GM12878 (cell line): Measurements from ENCODE around the gene MGLL. TPM values are rescaled to one million over a fixed set of nuclear protein-coding genes. Genes with fewer than 3 reads are reported as not detected.

Source experiments
- BACH1 ChIP-seq: fragments of 450-650 bp; IDR thresholded peaks from 2 replicates; pipeline ENCODE4 v1.6.1; 2017; ENCODE audit warnings: mild to moderate bottlenecking, borderline replicate concordance
- BHLHE40 ChIP-seq, 2 experiments: fragments of 450-650 bp in 1 of 2; IDR thresholded peaks; 2 replicates each; pipeline ENCODE4 v1.6.1; 2011 to 2017; ENCODE audit warnings: low read depth in 2 of 2, borderline replicate concordance in 1 of 2, improper control_type of control experiment in 1 of 2, low read length in 1 of 2, mild to moderate bottlenecking in 1 of 2
- E2F4 ChIP-seq: IDR thresholded peaks from 2 replicates; pipeline ENCODE4 v1.6.1; 2012; ENCODE audit warnings: low read depth, low read length, improper control_type of control experiment
- EGR1 ChIP-seq, 2 experiments: IDR thresholded peaks; 1 replicate in 1 of 2; 2 replicates in 1 of 2; pipeline ENCODE4 v1.6.1; 2011 to 2012; ENCODE audit warnings: low read depth in 2 of 2, low read length in 2 of 2, borderline replicate concordance in 1 of 2, mild to moderate bottlenecking in 1 of 2, moderate library complexity in 1 of 2
- FOXK2 ChIP-seq: fragments of 450-650 bp; IDR thresholded peaks from 2 replicates; pipeline ENCODE4 v1.6.1; 2017; ENCODE audit warnings: mild to moderate bottlenecking, moderate library complexity
- HCFC1 ChIP-seq: fragments of 150-350 bp; IDR thresholded peaks from 2 replicates; pipeline ENCODE4 v1.6.1; 2014; ENCODE audit warnings: low read length
- KLF5 ChIP-seq: fragments of 450-650 bp; IDR thresholded peaks from 2 replicates; pipeline ENCODE4 v1.6.1; 2014; ENCODE audit warnings: mild to moderate bottlenecking; ENCODE audit not compliant: partially characterized antibody
- MAX ChIP-seq: IDR thresholded peaks from 2 replicates; pipeline ENCODE4 v1.6.1; 2012; ENCODE audit warnings: low read depth, low read length, improper control_type of control experiment
- MTA3 ChIP-seq: IDR thresholded peaks from 2 replicates; pipeline ENCODE4 v1.6.1; 2012; ENCODE audit warnings: low read length, inconsistent platforms, borderline replicate concordance
- PAX5 ChIP-seq: IDR thresholded peaks from 2 replicates; pipeline ENCODE4 v1.6.1; 2011; ENCODE audit warnings: low read depth, low read length, borderline replicate concordance
- PML ChIP-seq: IDR thresholded peaks from 2 replicates; pipeline ENCODE4 v1.6.1; 2012; ENCODE audit warnings: low read length, inconsistent platforms
- SKIL ChIP-seq: fragments of 450-650 bp; IDR thresholded peaks from 2 replicates; pipeline ENCODE4 v1.6.1; 2017; ENCODE audit warnings: mild to moderate bottlenecking, low read depth, inconsistent platforms; ENCODE audit not compliant: poor library complexity, severe bottlenecking
- SMC3 ChIP-seq: IDR thresholded peaks from 2 replicates; pipeline ENCODE4 v1.6.1; 2011; ENCODE audit warnings: low read length, improper control_type of control experiment, borderline replicate concordance
- SP1 ChIP-seq: IDR thresholded peaks from one replicate; pipeline ENCODE4 v1.6.1; 2011; ENCODE audit warnings: low read depth, low read length
- SREBF1 ChIP-seq: IDR thresholded peaks from 2 replicates; pipeline ENCODE4 v1.6.1; 2012; ENCODE audit warnings: mild to moderate bottlenecking, low read length
- SUZ12 ChIP-seq: fragments of 200-600 bp; sonication (generic); IDR thresholded peaks from one replicate; pipeline ENCODE4 v1.6.1; 2018; ENCODE audit warnings: antibody characterized with exemption, mild to moderate bottlenecking; ENCODE audit not compliant: unreplicated experiment
- ZBTB33 ChIP-seq: fragments of 450-650 bp; IDR thresholded peaks from 2 replicates; pipeline ENCODE4 v1.6.1; 2017; ENCODE audit warnings: mild to moderate bottlenecking
- ZNF687 ChIP-seq: fragments of 450-650 bp; IDR thresholded peaks from 2 replicates; pipeline ENCODE4 v1.6.1; 2017; ENCODE audit warnings: mild to moderate bottlenecking, moderate library complexity
- polyA plus RNA-seq, 11 experiments: library from polyadenylated mRNA; depleted of rRNA in 4 of 11; unstranded in 6 of 11; stranded (reverse) in 5 of 11; fragments of >200 nt; fragmentation: Nextera tagmentation in 4 of 11; fragmentation: Illumina TruSeq in 1 of 11; extraction: Ambion mirVana in 4 of 11; extraction: Trizol in 1 of 11; gene quantifications; 1 replicate in 1 of 11; 2 replicates in 10 of 11; pipeline versions ENCODE4 v1.2.1 to v1.2.3, GENCODE V29; 2011 to 2016; ENCODE audit warnings: inconsistent platforms in 2 of 11, missing spikeins in 2 of 11, low read depth in 1 of 11
- total RNA-seq, 4 experiments: library from RNA; depleted of rRNA in 3 of 4; stranded (reverse); fragments of >200 nt in 3 of 4; fragmentation: Illumina TruSeq in 1 of 4; extraction: Trizol in 1 of 4; gene quantifications; 2 replicates each; pipeline versions ENCODE4 v1.2.1 to v1.2.3, GENCODE V29; 2013 to 2021

MGLL gene
- total and polyA plus RNA-seq, 10 of the 15 experiments (the other 5 are each of a cell fraction or from before 2014, with no cell fraction given): 44.9 to 177 (median 72.9) TPM

- no peak for TF ChIP-seq SKIL
- no peak for TF ChIP-seq ZBTB33
- peak; percentile 57 for TF ChIP-seq ZNF687
- 0 out of 2 replicates have a peak, but pooled peaks have one; percentile 84 for TF ChIP-seq PML
- TF ChIP-seq HCFC1: no peak; the same call in 1 of the 2 replicates
- TF ChIP-seq E2F4: no peak
- TF ChIP-seq FOXK2: no peak
- peak; percentile 34; the same call in 1 of the 2 replicates for TF ChIP-seq SMC3
- TF ChIP-seq SUZ12: no peak
- TF ChIP-seq MTA3: no peak
- TF ChIP-seq SP1: no peak
- TF ChIP-seq EGR1 (IDR thresholded peaks at IDR 0.05; ENCODE audit: borderline replicate concordance in 1 of 2, low read depth in 2 of 2, low read length in 2 of 2): peak in 1 of 2 experiments; percentile 47; a peak in 1 of 3 replicates
- TF ChIP-seq PAX5: no peak
- peak in 1 of 2 experiments; percentile 38; a peak in 2 of 4 replicates for TF ChIP-seq BHLHE40 (IDR thresholded peaks at IDR 0.05; ENCODE audit: borderline replicate concordance in 1 of 2, low read depth in 2 of 2, low read length in 1 of 2)
- TF ChIP-seq BACH1: peak; percentile 82
- peak; percentile 11; the same call in 1 of the 2 replicates for TF ChIP-seq MAX
- TF ChIP-seq SREBF1: no peak
- no peak for TF ChIP-seq KLF5
These were observed 539 bp upstream of the MGLL start (continued) for GRCh38 chr3:127822682-127823425.
